HG03521 (cell line): ENCODE data around the gene LEMD1.

ENCODE experiments used
- ATAC-seq: cut with Tn5 transposase; IDR thresholded peaks from one replicate; pipeline ENCODE4 v1.9.1; 2021; ENCODE audit warnings: mild to moderate bottlenecking, moderate library complexity; ENCODE audit not compliant: unreplicated experiment

Gene LEMD1

GRCh38 chr1:205337481-205337880 is 84.4 kb downstream of the LEMD1 start:
- ATAC-seq = no peak

GRCh38 chr1:205335692-205336091 is 86.2 kb downstream of the LEMD1 start:
- ATAC-seq = no peak

- ATAC-seq = no peak
These were observed 89.7 kb downstream of the LEMD1 start for GRCh38 chr1:205332015-205332791.
